Measurements from ENCODE around the gene EZH1. TPM values are rescaled to one million over a fixed set of nuclear protein-coding genes. Genes with fewer than 3 reads are reported as not detected.
"Not testable (repeated sequence)": the region's sequence is repeated elsewhere in the genome, so short reads cannot be mapped to it uniquely, and the experiment has no call there.

The EZH1 gene
- total RNA-seq, 1 donor from 2014 or later = 58.4 TPM

- no peak for TF ChIP-seq CTCF (IDR thresholded peaks at IDR 0.05)
- ATAC-seq (no peak), DNase-seq (no peak)
- Histone ChIP-seq H3K4me1 (peaks cover 53% of the 10 kb centered on the region), H3K9me3 (no peaks in the 10 kb centered on the region), H3K27ac (peak overlapping the region; percentile 18), H3K27me3 (no peaks in the 10 kb centered on the region), H3K4me3 (no peak overlapping the region), H3K36me3 (peaks cover 64% of the 10 kb centered on the region)
- intact Hi-C loops (cut with DNase I) = no loop called here
Measured at GRCh38 chr17:42669705-42669976, 75.2 kb downstream of the EZH1 start.

GRCh38 chr17:42667088-42667951 lies 77.5 kb downstream of the EZH1 start:
- Histone ChIP-seq H3K27ac (peak overlapping the region; percentile 55), H3K4me3 (no peak overlapping the region), H3K4me1 (peaks cover 37% of the 10 kb centered on the region), H3K9me3 (no peaks in the 10 kb centered on the region), H3K27me3 (no peaks in the 10 kb centered on the region), H3K36me3 (peaks cover 59% of the 10 kb centered on the region)
- no peak for DNase-seq
- ATAC-seq = peak; percentile 73
- TF ChIP-seq CTCF (IDR thresholded peaks at IDR 0.05) = no peak
- intact Hi-C loops (cut with DNase I) = no loop called here

GRCh38 chr17:42666126-42666525 lies 78.7 kb downstream of the EZH1 start:
- Histone ChIP-seq H3K4me1 (peaks cover 35% of the 10 kb centered on the region), H3K36me3 (peaks cover 55% of the 10 kb centered on the region)
- H3K4me3 ChIP-seq; ATAC-seq; H3K27ac ChIP-seq; intact Hi-C loops (cut with DNase I); H3K9me3 ChIP-seq; DNase-seq; H3K27me3 ChIP-seq: not testable (repeated sequence)

- intact Hi-C loops (cut with DNase I) = no loop called here
- ATAC-seq = no peak
- H3K36me3 ChIP-seq = peaks cover 49% of the 10 kb centered on the region
- no peak for DNase-seq
- peaks cover 30% of the 10 kb centered on the region for H3K4me1 ChIP-seq
- no peak overlapping the region for H3K4me3 ChIP-seq
- no peaks in the 10 kb centered on the region for H3K9me3 ChIP-seq
- H3K27ac ChIP-seq = no peak overlapping the region
- TF ChIP-seq CTCF (IDR thresholded peaks at IDR 0.05) = no peak
- no peaks in the 10 kb centered on the region for H3K27me3 ChIP-seq
Measured at GRCh38 chr17:42665581-42666001, 79.2 kb downstream of the EZH1 start.

- no peak for DNase-seq
- Histone ChIP-seq H3K4me1 (peaks cover 10% of the 10 kb centered on the region), H3K9me3 (no peaks in the 10 kb centered on the region), H3K36me3 (peaks cover 16% of the 10 kb centered on the region), H3K4me3 (no peak overlapping the region), H3K27ac (no peak overlapping the region), H3K27me3 (no peaks in the 10 kb centered on the region)
- intact Hi-C loops (cut with DNase I) = no loop called here
- no peak for ATAC-seq
- no peak for TF ChIP-seq CTCF (IDR thresholded peaks at IDR 0.05)
Measured at GRCh38 chr17:42660692-42661345, 84.0 kb downstream of the EZH1 start.

- ATAC-seq = peak; percentile 18
- intact Hi-C loops (cut with DNase I); H3K27me3 ChIP-seq; H3K27ac ChIP-seq; H3K9me3 ChIP-seq; DNase-seq: not testable (repeated sequence)
- peak overlapping the region; percentile 90 for H3K4me3 ChIP-seq
- H3K4me1 ChIP-seq = peaks cover 10% of the 10 kb centered on the region
- peaks cover 16% of the 10 kb centered on the region for H3K36me3 ChIP-seq
Measured at GRCh38 chr17:42659932-42660274, 84.9 kb downstream of the EZH1 start.

Measured in upper lobe of right lung (tissue), 1 donor.